H1 (cell line): ENCODE results near the gene PALM3. TPM values are rescaled to one million over a fixed set of nuclear protein-coding genes. Genes with fewer than 3 reads are reported as not detected.

Experiments
- GTF2F1 ChIP-seq: IDR thresholded peaks from 2 replicates; pipeline ENCODE4 v1.6.1; 2012; ENCODE audit warnings: low read depth, low read length, improper control_type of control experiment, borderline replicate concordance
- polyA plus RNA-seq, 7 experiments: library from polyadenylated mRNA; depleted of rRNA in 3 of 7; stranded (reverse) in 5 of 7; unstranded in 2 of 7; fragments of >200 nt in 5 of 7; fragments of 200-250 nt in 2 of 7; gene quantifications; 1 replicate in 5 of 7; 2 replicates in 1 of 7; 4 replicates in 1 of 7; pipeline versions ENCODE4 v1.2.1 to v1.2.3, GENCODE V29; 2011 to 2013; ENCODE audit warnings: missing spikeins in 2 of 7, mixed read lengths in 2 of 7
- total RNA-seq: library from RNA; stranded (reverse); fragmentation: NEBNext Ultra II Directional; extraction: Animal tissue kit (Norgen Biotek cat#: 25700); gene quantifications from 2 replicates; pipeline ENCODE4 v1.2.1, GENCODE V29; 2021

The PALM3 gene
- total and polyA plus RNA-seq, 2 of the 8 experiments (the other 6 are each of a cell fraction or from before 2014, with no cell fraction given) = 5.8 to 31.3 TPM

GRCh38 chr19:14072535-14073260 lies 10.8 kb upstream of the PALM3 start, which contains the start of gene MISP3 (continued):
- TF ChIP-seq GTF2F1 = no peak
